Measurements from ENCODE around the gene TCTA. TPM values are rescaled to one million over a fixed set of nuclear protein-coding genes. Genes with fewer than 3 reads are reported as not detected.
A peak's percentile ranks its signal among the peaks of the same experiment; 100 is the strongest.

Gene TCTA, protein sequence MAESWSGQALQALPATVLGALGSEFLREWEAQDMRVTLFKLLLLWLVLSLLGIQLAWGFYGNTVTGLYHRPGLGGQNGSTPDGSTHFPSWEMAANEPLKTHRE
- total RNA-seq: 18.9 and 19.4 TPM in 2 replicates

DNA sequence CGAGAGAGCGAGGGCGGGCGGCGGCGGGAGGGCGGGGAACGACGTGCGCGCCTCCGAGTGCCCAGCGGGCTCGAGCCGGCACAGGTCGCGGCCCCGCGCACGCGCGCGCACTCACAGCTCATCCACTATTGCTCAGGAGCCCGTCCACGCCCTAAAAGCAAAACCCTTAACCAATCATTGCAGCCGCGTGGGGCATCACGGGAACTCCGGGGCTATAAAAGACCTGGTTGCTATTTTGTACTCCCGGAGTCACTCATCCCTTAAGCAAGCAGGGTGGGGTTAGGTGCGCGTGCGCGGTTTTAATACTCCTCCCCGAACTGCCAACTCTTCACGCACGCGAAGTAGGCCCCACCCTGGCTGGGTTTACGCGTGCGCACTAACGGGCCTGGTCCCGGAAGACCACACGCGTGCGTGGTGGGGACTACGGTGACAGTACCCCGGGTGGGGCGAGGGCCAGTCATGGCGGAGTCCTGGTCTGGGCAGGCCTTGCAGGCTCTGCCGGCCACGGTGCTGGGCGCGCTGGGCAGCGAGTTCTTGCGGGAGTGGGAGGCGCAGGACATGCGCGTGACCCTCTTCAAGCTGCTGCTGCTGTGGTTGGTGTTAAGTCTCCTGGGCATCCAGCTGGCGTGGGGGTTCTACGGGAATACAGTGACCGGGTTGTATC is at the start of gene TCTA, which contains the start of gene RHOA:
TSS of gene TCTA (plus strand) at position 456 of the 664 bp plus-strand sequence. CDS start at position 460, 4 bp downstream.
TSS of gene RHOA (minus strand) at position 9 of the 664 bp plus-strand sequence. CDS start 36,387 bp downstream, outside the sequence.
- intact Hi-C loops (cut with micrococcal nuclease): loop anchor here (1.0 to 10.0 kb wide), 8 partner anchors 16 to 387 kb away; partner anchors contain the start of genes DAG1, GPX1, IMPDH2 and IP6K1
- H3K27ac Mint-ChIP-seq: peak within 1 kb of the TSS; percentile 90
- no peaks in the 10 kb centered on the region for H3K27me3 Mint-ChIP-seq (ENCODE audit: low read depth)
- peak within 1 kb of the TSS; percentile 93 for H3K4me3 Mint-ChIP-seq (ENCODE audit: low read depth)
- peak; percentile 99 for DNase-seq (ENCODE audit: low spot score)
- H3K9me3 Mint-ChIP-seq: no peaks in the 10 kb centered on the region
- peaks cover 54% of the 10 kb centered on the region for H3K4me1 Mint-ChIP-seq (ENCODE audit: low read depth)
- H3K36me3 Mint-ChIP-seq (ENCODE audit: low read depth): peaks cover 47% of the 10 kb centered on the region

DNA sequence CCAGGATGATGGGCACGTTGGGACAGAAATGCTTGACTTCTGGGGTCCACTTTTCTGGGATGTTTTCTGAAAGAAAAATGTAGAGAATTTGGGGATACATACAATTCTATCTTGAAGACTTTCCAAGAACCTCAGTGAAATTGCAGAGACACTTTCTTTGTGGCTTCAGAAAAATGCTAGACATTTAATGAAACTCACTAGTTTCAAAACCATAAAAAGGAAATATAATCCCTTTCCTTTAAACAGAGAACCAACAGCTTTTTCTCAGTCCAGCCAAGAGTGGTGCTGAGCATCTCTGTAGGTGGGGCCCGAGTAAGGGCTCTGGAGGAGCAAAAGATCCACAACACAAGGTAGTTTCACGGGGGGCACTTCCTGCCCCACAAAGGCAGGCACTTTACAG is 49.7 kb upstream of the TCTA start:
- H3K4me3 Mint-ChIP-seq (ENCODE audit: low read depth): no peak overlapping the region
- no peaks in the 10 kb centered on the region for H3K27me3 Mint-ChIP-seq (ENCODE audit: low read depth)
- peaks cover 11% of the 10 kb centered on the region for H3K4me1 Mint-ChIP-seq (ENCODE audit: low read depth)
- H3K27ac Mint-ChIP-seq: peak overlapping the region; percentile 57
- intact Hi-C loops (cut with micrococcal nuclease): no loop called here
- DNase-seq (ENCODE audit: low spot score): no peak
- peaks cover 79% of the 10 kb centered on the region for H3K36me3 Mint-ChIP-seq (ENCODE audit: low read depth)
- H3K9me3 Mint-ChIP-seq: no peaks in the 10 kb centered on the region

DNA sequence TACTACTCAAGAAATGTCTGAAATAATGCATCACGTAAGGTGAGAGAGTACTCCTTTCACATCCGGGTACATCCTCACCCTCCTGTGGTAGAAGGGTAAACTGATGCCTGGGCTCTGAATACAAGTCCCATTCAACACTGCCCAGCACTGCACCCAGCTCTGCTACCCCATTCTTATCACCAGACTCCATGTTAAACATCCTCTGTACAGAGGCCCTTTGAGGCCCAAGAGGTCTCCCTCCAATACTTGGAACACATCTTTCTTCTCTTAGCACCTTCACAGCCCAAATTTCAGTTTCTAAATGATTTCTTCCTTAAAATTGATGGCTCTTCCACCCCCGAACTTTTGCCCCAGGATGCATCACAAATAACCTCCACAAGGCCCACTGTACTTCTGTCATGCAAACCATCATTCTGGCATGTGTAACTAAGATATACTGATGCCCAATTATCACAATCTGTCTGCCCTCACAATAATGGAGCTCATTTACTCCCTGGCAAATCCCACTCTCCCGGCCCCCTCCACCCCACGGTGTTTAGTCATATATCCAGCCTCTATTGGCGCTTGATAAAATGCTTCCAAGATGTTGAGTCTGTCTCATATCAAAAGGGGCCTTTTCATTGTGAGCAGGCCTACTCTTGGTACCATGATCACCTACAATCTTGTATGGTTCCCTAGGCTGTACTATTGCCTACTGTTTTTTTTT is 41.5 kb upstream of the TCTA start:
- intact Hi-C loops (cut with micrococcal nuclease): no loop called here
- DNase-seq (ENCODE audit: low spot score): no peak
- peaks cover 77% of the 10 kb centered on the region for H3K36me3 Mint-ChIP-seq (ENCODE audit: low read depth)

DNA sequence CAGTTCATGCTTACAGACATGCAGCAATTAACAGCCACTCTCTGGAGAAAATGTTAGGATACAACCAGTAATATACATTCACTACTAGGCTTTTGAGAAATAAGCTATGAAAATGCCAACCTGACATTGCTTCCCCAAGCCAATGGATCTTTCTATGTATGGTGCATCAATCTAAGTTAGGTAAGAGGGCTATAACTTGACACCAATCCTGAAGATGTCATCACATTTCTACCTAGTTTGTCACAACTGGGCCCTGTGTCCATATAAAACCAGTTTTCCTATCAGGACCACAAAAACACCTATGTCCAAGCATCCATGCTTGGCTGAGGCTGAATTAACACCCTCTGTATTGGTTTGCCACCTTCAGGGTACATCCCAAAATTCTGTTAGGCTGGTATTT is 40.3 kb upstream of the TCTA start:
- Mint-ChIP-seq H3K36me3 (ENCODE audit: low read depth) (peaks cover 70% of the 10 kb centered on the region), H3K27ac (no peak overlapping the region), H3K4me1 (ENCODE audit: low read depth) (peaks cover 8% of the 10 kb centered on the region), H3K9me3 (no peaks in the 10 kb centered on the region), H3K27me3 (ENCODE audit: low read depth) (no peaks in the 10 kb centered on the region), H3K4me3 (ENCODE audit: low read depth) (no peak overlapping the region)
- no peak for DNase-seq (ENCODE audit: low spot score)
- intact Hi-C loops (cut with micrococcal nuclease): no loop called here

More for the DNA sequence above, 41.5 kb upstream of the TCTA start:
- H3K9me3 Mint-ChIP-seq: no peaks in the 10 kb centered on the region
- H3K4me1 Mint-ChIP-seq (ENCODE audit: low read depth): peaks cover 7% of the 10 kb centered on the region
- H3K4me3 Mint-ChIP-seq (ENCODE audit: low read depth): no peak overlapping the region
- no peaks in the 10 kb centered on the region for H3K27me3 Mint-ChIP-seq (ENCODE audit: low read depth)
- H3K27ac Mint-ChIP-seq: peak overlapping the region; percentile 43

DNA sequence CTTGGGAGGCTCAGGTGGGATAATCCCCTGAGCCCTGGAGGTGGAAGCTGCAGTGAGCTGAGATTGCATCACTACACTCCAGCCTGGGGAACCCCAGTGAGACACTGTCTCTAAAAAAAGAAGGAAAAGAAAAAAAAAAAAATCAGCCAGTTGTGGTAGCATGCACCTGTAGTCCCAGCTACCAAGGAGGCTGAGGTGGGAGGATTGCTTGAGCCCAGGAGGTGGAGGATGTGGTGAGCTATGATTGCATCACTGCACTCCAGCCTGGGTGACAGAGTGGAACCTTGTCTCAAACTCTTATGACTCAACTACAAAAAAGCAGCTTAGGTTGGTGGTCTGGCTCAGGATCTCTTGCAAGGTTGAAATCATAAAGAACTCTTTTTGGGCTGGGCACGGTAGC is 34.7 kb upstream of the TCTA start:
- Mint-ChIP-seq H3K9me3 (no peaks in the 10 kb centered on the region), H3K4me3 (ENCODE audit: low read depth) (no peak overlapping the region), H3K27ac (peak overlapping the region; percentile 52), H3K36me3 (ENCODE audit: low read depth) (peaks cover 51% of the 10 kb centered on the region), H3K27me3 (ENCODE audit: low read depth) (no peaks in the 10 kb centered on the region), H3K4me1 (ENCODE audit: low read depth) (peaks cover 20% of the 10 kb centered on the region)
- DNase-seq (ENCODE audit: low spot score): no peak
- intact Hi-C loops (cut with micrococcal nuclease): no loop called here

DNA sequence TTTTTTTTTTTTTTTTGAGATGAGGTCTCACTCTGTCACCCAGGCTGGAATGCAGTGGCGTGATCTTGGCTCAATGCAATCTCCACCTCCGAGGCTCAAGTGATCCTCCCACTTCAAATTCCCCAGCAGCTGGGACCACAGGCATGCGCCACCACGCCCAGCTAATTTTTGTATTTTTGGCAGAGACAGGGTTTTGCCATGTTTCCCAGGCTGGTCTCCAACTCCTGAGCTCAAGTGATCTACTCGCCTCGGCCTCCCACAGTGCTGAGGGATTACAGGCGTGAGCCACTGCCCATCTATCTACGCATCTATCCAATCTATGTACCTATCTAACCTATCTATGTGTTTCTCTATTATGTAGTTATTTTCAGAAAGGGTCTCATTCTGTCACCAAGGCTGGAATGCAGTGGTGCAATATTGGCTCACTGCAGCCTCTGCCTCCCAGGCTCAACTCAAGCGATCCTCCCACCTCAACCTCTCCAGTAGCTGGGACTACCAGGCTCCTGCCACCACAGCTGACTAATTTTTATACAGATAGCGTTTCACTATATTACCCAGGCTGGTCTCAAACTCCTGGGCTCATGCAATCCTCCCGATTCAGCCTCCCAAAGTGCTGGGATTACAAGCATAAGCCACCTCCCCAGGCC is 33.9 kb upstream of the TCTA start:
- no peak overlapping the region for H3K4me3 Mint-ChIP-seq (ENCODE audit: low read depth)
- DNase-seq (ENCODE audit: low spot score): no peak
- peaks cover 44% of the 10 kb centered on the region for H3K36me3 Mint-ChIP-seq (ENCODE audit: low read depth)
- no peaks in the 10 kb centered on the region for H3K9me3 Mint-ChIP-seq
- peaks cover 20% of the 10 kb centered on the region for H3K4me1 Mint-ChIP-seq (ENCODE audit: low read depth)
- H3K27me3 Mint-ChIP-seq (ENCODE audit: low read depth): no peaks in the 10 kb centered on the region
- intact Hi-C loops (cut with micrococcal nuclease): no loop called here
- H3K27ac Mint-ChIP-seq: peak overlapping the region; percentile 38

DNA sequence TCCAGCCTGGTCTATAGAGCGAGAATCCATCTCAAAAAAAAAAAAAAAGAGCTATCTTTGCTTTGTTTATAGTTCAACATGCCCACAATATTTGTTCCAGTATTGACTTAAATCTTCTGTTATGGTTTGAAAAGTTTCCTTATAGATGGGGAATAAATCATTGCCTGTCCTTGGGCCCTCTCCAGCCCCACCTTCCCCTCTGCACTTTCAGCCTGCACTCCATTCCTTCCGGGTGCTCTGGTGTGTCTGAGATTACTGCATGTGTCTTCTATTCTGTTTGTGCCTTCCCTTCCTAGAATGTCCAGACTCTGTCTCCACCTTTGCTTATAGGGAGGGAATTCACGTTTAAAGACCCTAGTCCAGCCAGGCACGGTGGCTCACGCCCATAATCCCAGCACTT is 28.8 kb upstream of the TCTA start:
- Mint-ChIP-seq H3K4me1 (ENCODE audit: low read depth) (peaks cover 21% of the 10 kb centered on the region), H3K4me3 (ENCODE audit: low read depth) (no peak overlapping the region), H3K27me3 (ENCODE audit: low read depth) (no peaks in the 10 kb centered on the region), H3K36me3 (ENCODE audit: low read depth) (peaks cover 26% of the 10 kb centered on the region), H3K9me3 (no peaks in the 10 kb centered on the region), H3K27ac (no peak overlapping the region)
- no peak for DNase-seq (ENCODE audit: low spot score)
- intact Hi-C loops (cut with micrococcal nuclease): no loop called here

DNA sequence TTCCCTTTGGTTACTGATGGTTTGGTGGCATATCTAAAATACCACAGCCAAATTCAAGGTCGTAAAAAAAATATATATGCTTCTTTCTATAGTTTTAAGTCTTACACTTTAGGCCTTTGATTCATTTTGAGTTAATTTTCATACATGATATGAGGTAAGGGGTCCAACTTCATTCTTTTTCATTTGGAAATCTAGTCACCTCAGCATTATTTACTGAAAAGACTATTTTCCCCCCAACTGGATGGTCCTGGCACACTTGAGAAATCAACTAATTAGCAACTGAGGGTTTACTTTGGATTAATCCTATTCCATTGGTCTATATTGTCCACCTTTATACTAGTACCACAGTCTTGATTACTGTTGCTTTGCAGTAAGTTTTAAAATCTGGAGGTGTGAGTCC is 26.6 kb upstream of the TCTA start:
- no peaks in the 10 kb centered on the region for H3K27me3 Mint-ChIP-seq (ENCODE audit: low read depth)
- intact Hi-C loops (cut with micrococcal nuclease): no loop called here
- H3K36me3 Mint-ChIP-seq (ENCODE audit: low read depth): peaks cover 24% of the 10 kb centered on the region
- H3K9me3 Mint-ChIP-seq: no peaks in the 10 kb centered on the region
- DNase-seq (ENCODE audit: low spot score): no peak
- H3K27ac Mint-ChIP-seq: no peak overlapping the region
- H3K4me1 Mint-ChIP-seq (ENCODE audit: low read depth): peaks cover 13% of the 10 kb centered on the region
- H3K4me3 Mint-ChIP-seq (ENCODE audit: low read depth): no peak overlapping the region

DNA sequence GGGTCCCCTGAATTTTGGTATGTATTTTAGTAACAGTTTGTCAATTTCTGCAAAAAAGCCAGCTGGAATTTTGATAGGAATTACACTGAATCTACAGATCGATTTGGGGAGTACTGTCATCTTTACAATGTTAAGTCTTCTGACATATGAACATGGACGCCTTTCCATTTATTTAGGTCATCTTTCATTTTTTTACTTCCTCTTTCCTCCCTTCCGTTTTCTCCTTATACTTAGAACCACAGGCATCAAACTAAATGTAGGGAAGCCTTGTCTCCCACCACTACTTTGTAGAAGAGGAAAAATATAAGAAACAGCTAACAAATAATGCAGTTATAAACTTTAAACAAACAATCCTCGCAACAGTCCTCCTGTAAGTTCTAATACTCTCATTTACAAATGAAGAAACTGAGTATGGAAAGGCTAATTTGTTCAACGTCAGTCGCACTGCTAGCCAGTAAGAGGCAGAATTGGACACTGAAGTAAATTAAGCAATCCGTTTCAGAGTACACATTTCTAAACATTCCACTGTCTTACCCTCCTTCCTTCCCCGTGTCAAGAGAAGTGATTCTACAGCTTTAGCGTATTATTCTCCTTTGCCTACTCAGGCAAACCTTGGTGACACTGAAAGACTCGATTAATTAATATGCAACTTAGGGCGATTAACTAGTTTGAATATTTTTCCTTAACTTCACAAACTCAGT is 26.0 kb upstream of the TCTA start:
- Mint-ChIP-seq H3K36me3 (ENCODE audit: low read depth) (peaks cover 24% of the 10 kb centered on the region), H3K27ac (peak overlapping the region; percentile 67), H3K4me1 (ENCODE audit: low read depth) (peaks cover 13% of the 10 kb centered on the region), H3K9me3 (no peaks in the 10 kb centered on the region), H3K27me3 (ENCODE audit: low read depth) (no peaks in the 10 kb centered on the region), H3K4me3 (ENCODE audit: low read depth) (no peak overlapping the region)
- DNase-seq (ENCODE audit: low spot score): no peak
- intact Hi-C loops (cut with micrococcal nuclease): no loop called here

DNA sequence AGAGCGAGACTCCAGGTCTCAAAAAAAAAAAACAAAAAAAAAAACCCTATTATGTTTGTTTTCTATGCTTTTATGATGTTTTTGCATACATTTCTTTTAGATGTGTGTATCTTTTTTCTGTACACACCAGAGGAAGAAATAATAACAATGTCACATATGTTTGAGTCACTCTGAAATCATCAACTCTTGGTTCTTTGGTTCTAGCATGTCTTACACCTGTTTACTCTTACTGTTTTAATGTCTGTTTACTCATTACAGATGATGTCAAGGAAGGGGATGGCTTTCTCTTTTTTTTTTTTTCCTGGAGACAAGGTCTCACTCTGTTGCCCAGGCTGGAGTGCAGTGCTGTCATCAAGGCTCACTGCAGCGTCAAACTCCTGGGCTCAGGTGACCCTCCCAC is 24.5 kb upstream of the TCTA start:
- Mint-ChIP-seq H3K4me3 (ENCODE audit: low read depth) (no peak overlapping the region), H3K9me3 (no peaks in the 10 kb centered on the region), H3K4me1 (ENCODE audit: low read depth) (peaks cover 13% of the 10 kb centered on the region), H3K27ac (no peak overlapping the region), H3K36me3 (ENCODE audit: low read depth) (peaks cover 27% of the 10 kb centered on the region), H3K27me3 (ENCODE audit: low read depth) (no peaks in the 10 kb centered on the region)
- intact Hi-C loops (cut with micrococcal nuclease): no loop called here
- DNase-seq (ENCODE audit: low spot score): no peak

DNA sequence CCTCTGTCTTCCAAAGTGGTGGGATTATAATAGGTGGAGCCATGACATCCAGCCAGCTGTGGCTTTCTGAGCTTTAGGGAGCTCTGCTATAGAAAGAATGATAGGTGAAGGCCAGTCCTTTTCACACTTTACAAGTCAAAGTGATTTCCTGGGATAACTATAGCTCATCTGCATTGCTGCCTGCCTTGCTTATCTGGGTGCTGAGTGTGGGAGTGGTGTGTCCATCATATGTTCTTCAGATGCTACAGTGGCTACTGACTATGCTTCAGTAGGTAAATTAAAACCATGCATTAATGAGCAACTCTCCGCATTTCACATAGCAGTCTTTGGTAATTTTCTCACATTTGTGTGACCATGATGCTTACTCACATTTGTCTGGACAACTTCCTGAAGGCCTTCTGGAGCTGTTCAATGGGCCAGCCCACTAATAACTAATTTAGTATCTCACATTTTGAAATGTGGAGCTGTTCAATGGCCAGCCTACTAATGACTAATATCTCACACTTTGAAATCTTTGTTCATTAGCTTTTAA is 23.9 kb upstream of the TCTA start:
- Mint-ChIP-seq H3K27me3 (ENCODE audit: low read depth) (no peaks in the 10 kb centered on the region), H3K4me1 (ENCODE audit: low read depth) (peaks cover 16% of the 10 kb centered on the region), H3K4me3 (ENCODE audit: low read depth) (no peak overlapping the region), H3K36me3 (ENCODE audit: low read depth) (peaks cover 30% of the 10 kb centered on the region), H3K9me3 (no peaks in the 10 kb centered on the region), H3K27ac (no peak overlapping the region)
- intact Hi-C loops (cut with micrococcal nuclease): no loop called here
- DNase-seq (ENCODE audit: low spot score): no peak

DNA sequence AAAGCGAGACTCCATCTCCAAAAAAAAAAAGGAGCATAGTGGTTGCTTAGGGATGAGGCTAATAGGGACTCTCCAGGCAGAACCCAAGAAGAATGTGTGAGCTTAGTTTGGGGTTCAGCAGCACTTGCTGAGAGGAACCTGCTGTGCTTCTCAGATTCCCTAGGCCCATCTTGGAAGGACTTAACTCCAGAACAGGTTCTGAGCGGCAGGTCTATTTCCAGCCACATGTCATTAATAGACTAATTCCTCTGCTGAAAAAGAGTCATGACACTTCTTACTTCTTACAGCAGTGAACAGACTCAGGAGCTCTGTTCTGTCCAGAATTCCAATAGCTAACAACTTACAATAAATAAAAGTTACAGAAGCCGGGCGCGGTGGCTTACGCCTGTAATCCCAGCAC is 22.9 kb upstream of the TCTA start:
- Mint-ChIP-seq H3K27ac (no peak overlapping the region), H3K4me3 (ENCODE audit: low read depth) (no peak overlapping the region), H3K36me3 (ENCODE audit: low read depth) (peaks cover 29% of the 10 kb centered on the region), H3K9me3 (no peaks in the 10 kb centered on the region), H3K27me3 (ENCODE audit: low read depth) (no peaks in the 10 kb centered on the region), H3K4me1 (ENCODE audit: low read depth) (peaks cover 17% of the 10 kb centered on the region)
- no peak for DNase-seq (ENCODE audit: low spot score)
- intact Hi-C loops (cut with micrococcal nuclease): no loop called here

Measured in activated T-helper 2 cell treated with anti-CD3 and anti-CD28 coated beads, Interferon-gamma antibody, Interleukin-2, Interleukin-4, amounts not matched to agents 10 μg/mL and 5 μg/mL and 100 μg/mL, durations not matched to agents 14 hours and 24 hours and 36 hours (primary cell).